Activated CD4-positive, alpha-beta T cell treated with anti-CD3 and anti-CD28 coated beads for 4 hours (primary cell): ENCODE measurements around the gene GUCA1A.
"Not testable (repeated sequence)": the region's sequence is repeated elsewhere in the genome, so short reads cannot be mapped to it uniquely, and the experiment has no call there.

Experiments
- DNase-seq, 2 donors: peaks; one replicate each; pipeline ENCODE4 v3.0.0-alpha.2; 2020

GUCA1A gene

GRCh38 chr6:42211726-42212125, 38.6 kb downstream of the GUCA1A start:
- DNase-seq: no peak

GRCh38 chr6:42212442-42212841, 39.3 kb downstream of the GUCA1A start:
- DNase-seq: no peak

DNA sequence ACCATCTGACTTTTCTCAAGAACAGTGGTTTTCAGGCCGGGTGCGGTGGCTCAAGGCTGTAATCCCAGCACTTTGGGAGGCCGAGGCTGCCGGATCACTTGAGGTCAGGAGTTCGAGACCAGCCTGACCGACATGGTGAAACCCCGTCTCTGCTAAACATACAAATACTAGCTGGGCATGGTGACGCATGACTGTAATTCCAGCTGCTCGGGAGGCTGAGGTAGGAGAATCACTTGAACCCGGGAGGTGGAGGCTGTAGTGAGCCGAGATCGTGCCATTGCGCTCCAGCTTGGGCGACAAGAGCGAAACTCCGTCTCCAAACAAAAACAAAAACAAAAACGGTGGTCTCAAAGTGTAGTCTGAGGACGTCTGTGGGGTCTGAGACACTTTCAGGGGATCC, 43.3 kb downstream of the GUCA1A start:
- DNase-seq: not testable (repeated sequence)

- DNase-seq: no peak
These were observed 44.0 kb downstream of the GUCA1A start for GRCh38 chr6:42217157-42217518.

GRCh38 chr6:42217519-42218367, 44.6 kb downstream of the GUCA1A start, which contains the start of gene MRPS10:
Gene MRPS10 (minus strand): TSS chr6:42217861. CDS start chr6:42217849, 12 bp downstream.
- DNase-seq: peak; percentile 86 to 87

- no peak for DNase-seq
These were observed 47.6 kb downstream of the GUCA1A start for GRCh38 chr6:42220807-42221206.

DNA sequence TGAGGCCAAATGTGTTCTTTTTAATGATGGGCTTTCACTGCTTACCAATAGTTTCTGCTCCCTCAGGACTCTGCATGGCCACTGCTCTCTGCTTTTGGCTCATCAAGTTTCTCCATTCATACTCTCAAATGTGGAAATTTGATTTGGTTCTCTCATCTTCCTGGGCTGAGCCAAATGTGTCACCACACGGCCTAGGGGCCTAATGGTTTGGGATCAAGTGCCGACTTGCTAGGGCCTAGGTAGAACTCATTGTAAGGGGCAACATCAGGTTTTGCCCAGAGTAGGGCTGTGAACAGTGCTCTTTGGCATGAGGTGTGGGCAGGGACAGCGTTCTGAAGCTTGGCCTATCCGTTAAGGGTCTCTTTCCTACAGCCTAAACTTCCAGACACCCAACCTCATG, 48.4 kb downstream of the GUCA1A start:
- no peak for DNase-seq

- no peak for DNase-seq
These were observed 49.3 kb downstream of the GUCA1A start for GRCh38 chr6:42222448-42222847.

DNA sequence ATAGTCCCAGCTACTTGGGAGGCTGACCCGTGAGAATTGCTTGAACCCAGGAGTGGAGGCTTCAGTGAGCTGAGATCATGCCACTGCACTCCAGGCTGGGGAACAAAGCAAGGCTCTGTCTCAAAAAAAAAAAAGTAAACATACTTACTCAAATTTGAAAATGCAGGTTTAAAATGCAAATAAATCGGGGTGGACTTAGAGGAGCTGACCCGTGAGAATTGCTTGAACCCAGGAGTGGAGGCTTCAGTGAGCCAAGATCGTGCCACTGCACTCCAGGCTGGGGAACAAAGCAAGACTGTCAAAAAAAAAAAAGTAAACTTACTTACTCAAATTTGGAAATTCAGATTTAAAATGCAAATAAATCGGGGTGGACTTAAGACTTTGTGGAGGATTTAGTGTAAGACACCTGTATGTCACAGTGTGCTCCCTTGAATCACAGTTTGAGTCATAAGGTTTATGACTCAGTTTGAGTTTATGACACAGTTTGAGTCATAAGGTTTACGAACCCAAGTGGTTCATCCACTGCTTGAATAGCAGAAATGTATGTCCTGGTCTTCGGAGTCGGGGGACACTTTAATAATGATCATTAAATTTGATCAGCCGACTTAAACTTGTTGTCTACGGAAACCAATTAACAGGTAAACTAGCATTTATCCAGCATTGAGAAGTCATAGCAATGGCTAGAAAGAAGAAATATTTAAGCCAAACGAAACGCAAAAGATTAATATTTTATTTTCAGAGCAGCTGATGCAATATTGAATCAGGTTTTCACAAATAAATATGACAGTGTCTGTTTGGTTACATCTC, 51.3 kb downstream of the GUCA1A start:
- no peak for DNase-seq

DNA sequence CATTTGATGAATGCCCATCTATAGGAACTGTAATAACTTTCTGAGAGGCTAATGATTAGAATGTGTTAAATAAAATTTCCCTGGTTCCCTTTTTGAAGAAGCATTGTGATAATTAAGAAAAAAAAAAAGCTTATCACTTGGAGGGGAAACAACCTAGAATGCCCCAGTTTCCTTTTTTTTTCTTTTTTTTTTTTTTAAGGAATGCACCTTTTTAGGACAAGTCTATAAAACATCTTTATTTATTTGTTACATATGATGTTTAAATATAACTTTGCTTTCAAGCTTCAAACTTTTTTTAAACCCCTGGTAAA, 51.8 kb downstream of the GUCA1A start:
- DNase-seq: no peak

GRCh38 chr6:42225419-42225818, 52.3 kb downstream of the GUCA1A start:
- no peak for DNase-seq

- DNase-seq: no peak
These were observed 53.0 kb downstream of the GUCA1A start for GRCh38 chr6:42226161-42226611.

DNA sequence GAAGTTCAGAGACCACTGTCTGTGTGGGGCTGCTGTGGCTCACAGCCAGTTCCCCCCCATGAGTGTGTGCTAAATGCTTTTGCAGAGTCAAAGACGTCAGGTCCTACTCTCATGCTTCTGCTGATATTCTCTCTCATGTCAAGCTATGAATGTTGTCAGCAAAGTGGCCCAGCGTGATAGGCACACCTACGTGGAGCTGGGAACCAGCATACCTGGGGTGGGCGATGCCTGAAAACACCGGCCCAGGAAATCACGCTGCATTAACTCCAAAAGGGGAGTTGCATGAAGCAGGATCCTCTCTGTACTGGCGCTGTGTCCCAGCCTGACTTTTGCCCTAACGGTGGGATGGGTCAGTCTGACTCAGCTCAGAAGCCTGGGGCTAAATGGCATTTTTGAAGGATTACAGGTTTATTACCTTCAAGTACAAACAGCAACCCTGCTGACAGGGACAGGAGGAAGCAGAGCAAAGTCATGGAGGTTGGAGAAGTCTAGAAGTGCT, 53.5 kb downstream of the GUCA1A start:
- DNase-seq: no peak

GRCh38 chr6:42227173-42227850, 54.1 kb downstream of the GUCA1A start:
- DNase-seq: no peak

DNA sequence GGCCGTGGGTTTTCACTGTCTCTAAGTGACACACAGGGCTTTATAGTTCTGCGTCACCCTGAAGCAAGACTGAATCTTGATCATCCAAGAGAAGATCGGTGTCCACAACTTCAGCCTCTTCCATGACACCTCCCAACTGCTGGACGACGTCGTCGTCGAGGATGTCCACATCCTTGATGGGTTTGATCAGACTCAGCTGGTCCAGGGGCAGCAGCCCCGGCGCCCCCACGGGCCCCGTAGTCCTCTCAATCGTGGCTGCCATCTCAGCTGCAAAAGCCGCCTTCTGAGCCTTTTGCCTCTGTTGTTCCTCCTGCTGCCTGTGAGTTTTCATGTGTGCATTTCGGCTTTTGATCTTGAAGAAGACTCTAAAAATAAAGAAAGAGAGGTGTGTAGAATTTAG, 55.1 kb downstream of the GUCA1A start:
- no peak for DNase-seq
